Endothelial cell of umbilical vein (primary cell): Measurements from ENCODE around the gene TEKTIP1.

Source experiments
- EZH2 ChIP-seq: IDR thresholded peaks from 2 replicates; pipeline ENCODE4 v1.6.1; 2012; ENCODE audit warnings: borderline replicate concordance, low read depth, mild to moderate bottlenecking, moderate library complexity, low read length, inconsistent platforms; ENCODE audit not compliant: severe bottlenecking
- FOS ChIP-seq: IDR thresholded peaks from 2 replicates; pipeline ENCODE4 v1.6.1; 2011; ENCODE audit warnings: mild to moderate bottlenecking, low read length, moderate library complexity, borderline replicate concordance; ENCODE audit not compliant: insufficient read depth
- JUN ChIP-seq: IDR thresholded peaks from 2 replicates; pipeline ENCODE4 v1.6.1; 2011; ENCODE audit warnings: borderline replicate concordance, low read depth; ENCODE audit not compliant: insufficient read length, insufficient read depth
- POLR2A ChIP-seq: IDR thresholded peaks from 2 replicates; pipeline ENCODE4 v1.6.1; 2012; ENCODE audit warnings: low read depth, mild to moderate bottlenecking, control low read depth, low read length
- TF ChIP-seq, protein P1 (sequence below), 2 donors: IDR thresholded peaks; 1 replicate in 1 of 2; 2 replicates in 1 of 2; pipeline ENCODE4 v1.5.1; 2011; ENCODE audit warnings: low read length in 2 of 2, mild to moderate bottlenecking in 2 of 2, moderate library complexity in 2 of 2, control low read depth in 1 of 2, inconsistent platforms in 1 of 2, low read depth in 1 of 2; ENCODE audit not compliant: insufficient read depth in 1 of 2; ENCODE audit errors: extremely low read depth in 1 of 2

DNA sequence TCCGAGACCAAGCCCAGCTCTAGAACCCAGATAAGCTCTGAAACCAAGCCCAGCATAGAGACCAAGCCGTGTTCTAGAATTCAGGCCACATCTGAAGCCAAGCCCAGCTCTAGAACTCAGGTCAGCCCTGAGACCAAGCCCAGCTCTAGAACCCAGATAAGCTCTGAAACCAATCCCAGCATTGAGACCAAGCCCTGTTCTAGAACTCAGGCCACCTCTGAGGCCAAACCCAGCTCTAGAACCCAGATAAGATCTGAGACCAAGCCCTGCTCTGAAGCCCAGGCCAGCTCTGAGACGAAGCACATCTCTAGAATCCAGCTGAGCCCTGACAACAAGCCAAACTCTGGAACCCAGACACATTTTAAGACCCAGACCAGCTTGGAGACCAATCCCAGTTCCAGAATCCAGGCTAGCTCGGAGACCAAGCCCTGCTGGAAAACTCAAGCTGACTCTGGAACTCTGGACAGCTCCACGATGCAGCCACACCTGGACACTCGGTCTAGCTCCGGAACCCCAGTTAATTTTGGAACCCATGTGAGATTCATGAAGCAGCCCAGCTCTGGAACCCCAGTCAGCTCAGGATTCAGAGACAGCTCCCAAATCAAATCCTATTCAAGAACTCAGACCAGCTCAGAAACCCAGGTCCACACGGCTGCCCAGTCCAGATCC lies 52.2 kb downstream of the TEKTIP1 start:
- no peak for TF ChIP-seq POLR2A
- TF ChIP-seq, protein P1, sequence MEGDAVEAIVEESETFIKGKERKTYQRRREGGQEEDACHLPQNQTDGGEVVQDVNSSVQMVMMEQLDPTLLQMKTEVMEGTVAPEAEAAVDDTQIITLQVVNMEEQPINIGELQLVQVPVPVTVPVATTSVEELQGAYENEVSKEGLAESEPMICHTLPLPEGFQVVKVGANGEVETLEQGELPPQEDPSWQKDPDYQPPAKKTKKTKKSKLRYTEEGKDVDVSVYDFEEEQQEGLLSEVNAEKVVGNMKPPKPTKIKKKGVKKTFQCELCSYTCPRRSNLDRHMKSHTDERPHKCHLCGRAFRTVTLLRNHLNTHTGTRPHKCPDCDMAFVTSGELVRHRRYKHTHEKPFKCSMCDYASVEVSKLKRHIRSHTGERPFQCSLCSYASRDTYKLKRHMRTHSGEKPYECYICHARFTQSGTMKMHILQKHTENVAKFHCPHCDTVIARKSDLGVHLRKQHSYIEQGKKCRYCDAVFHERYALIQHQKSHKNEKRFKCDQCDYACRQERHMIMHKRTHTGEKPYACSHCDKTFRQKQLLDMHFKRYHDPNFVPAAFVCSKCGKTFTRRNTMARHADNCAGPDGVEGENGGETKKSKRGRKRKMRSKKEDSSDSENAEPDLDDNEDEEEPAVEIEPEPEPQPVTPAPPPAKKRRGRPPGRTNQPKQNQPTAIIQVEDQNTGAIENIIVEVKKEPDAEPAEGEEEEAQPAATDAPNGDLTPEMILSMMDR (IDR thresholded peaks at IDR 0.05; ENCODE audit: extremely low read depth in 1 of 2, insufficient read depth in 1 of 2, low read depth in 1 of 2, low read length in 2 of 2): no peak
- no peak for TF ChIP-seq EZH2
- TF ChIP-seq JUN: no peak
- no peak for TF ChIP-seq FOS
